Vagina (tissue), 2 donors: ENCODE results near the gene OR2AE1.

Experiments used
- CTCF ChIP-seq, 3 experiments: fragments of 450-650 bp in 2 of 3; fragments of 200-600 bp in 1 of 3; sonication (generic) in 1 of 3; IDR thresholded peaks; one replicate each; pipeline ENCODE4 v1.5.1; 2017 to 2019; ENCODE audit warnings: antibody characterized with exemption in 3 of 3, mild to moderate bottlenecking in 2 of 3, moderate library complexity in 2 of 3
- POLR2A ChIP-seq, 2 donors: fragments of 450-650 bp; IDR thresholded peaks; one replicate each; pipeline ENCODE4 v1.6.1; 2017; ENCODE audit warnings: antibody characterized with exemption in 2 of 2, mild to moderate bottlenecking in 2 of 2, moderate library complexity in 2 of 2
- POLR2AphosphoS5 ChIP-seq, 2 donors: sonication (generic); formaldehyde crosslinking; IDR thresholded peaks; one replicate each; pipeline ENCODE4 v1.9.0; 2017; ENCODE audit warnings: antibody characterized with exemption in 2 of 2, mild to moderate bottlenecking in 2 of 2, low read depth in 1 of 2; ENCODE audit not compliant: insufficient read depth in 1 of 2

GRCh38 chr7:99842926-99843325, 33.9 kb downstream of the OR2AE1 start:
- TF ChIP-seq POLR2A (IDR thresholded peaks at IDR 0.05) (no peak), CTCF (IDR thresholded peaks at IDR 0.05) (no peak), POLR2AphosphoS5 (IDR thresholded peaks at IDR 0.05; ENCODE audit: insufficient read depth in 1 of 2, low read depth in 1 of 2) (no peak)
